HepG2 (cell line): ENCODE data around the gene DNAJC4. TPM values are rescaled to one million over a fixed set of nuclear protein-coding genes. Genes with fewer than 3 reads are reported as not detected.

Experiments used
- ATAC-seq: fragments of 200-7000 bp; cut with Tn5 transposase; 3 replicates; pipeline ENCODE4 v1.9.1; 2020; ENCODE audit warnings: mild to moderate bottlenecking, moderate library complexity
- BruUV-seq: library from RNA; stranded (reverse); fragments of 400-500 nt; replicated peaks from 2 replicates; lab custom pipeline; 2021; lab: Mats Ljungman, UMichigan
- CTCF ChIA-PET: fragments of 300-600 bp; formaldehyde crosslinking; extraction: SDS; loops from one replicate; lab custom pipeline; 2021; ENCODE audit warnings: low total read pairs, inconsistent platforms, low intra/inter-chr PET ratio; lab: Yijun Ruan, JAX
- POLR2A ChIA-PET: fragments of 350-600 bp; sonication (Branson Sonifier 250); formaldehyde crosslinking; loops from one replicate; lab custom pipeline; 2020; ENCODE audit warnings: antibody characterized with exemption, inconsistent platforms; lab: Yijun Ruan, JAX
- DNase-seq: peaks from one replicate; pipeline ENCODE4 v3.0.0-alpha.2; 2015; ENCODE audit warnings: low spot score
- FAIRE-seq: peaks from 3 replicates; lab custom pipeline; 2011; peaks lifted over from hg19 to GRCh38; lab: Jason Lieb, UNC
- H2AFZ ChIP-seq: one replicate; pipeline ENCODE4 v1.6.1; 2011; ENCODE audit warnings: low read length, inconsistent platforms
- H3K27ac ChIP-seq: fragments of 300-600 bp; 3 replicates; pipeline ENCODE4 v1.8.0; 2011; ENCODE audit warnings: mixed run types, mild to moderate bottlenecking, mixed read lengths, low read length, inconsistent platforms; ENCODE audit not compliant: insufficient read depth; ENCODE audit errors: extremely low read length
- H3K27me3 ChIP-seq, 2 experiments: fragments of 200-600 bp in 1 of 2; 2 replicates in 1 of 2; 3 replicates in 1 of 2; pipeline versions ENCODE4 v1.6.0 to v1.8.0; 2011; ENCODE audit warnings: low read length in 2 of 2, mild to moderate bottlenecking in 2 of 2, moderate library complexity in 2 of 2, inconsistent platforms in 1 of 2; ENCODE audit not compliant: insufficient read depth in 2 of 2, control insufficient read depth in 1 of 2
- H3K36me3 ChIP-seq, 2 experiments: fragments of 200-600 bp in 1 of 2; replicated peaks in 1 of 2; 2 replicates in 1 of 2; 3 replicates in 1 of 2; pipeline versions ENCODE4 v1.5.1 to v1.8.0; 2011; ENCODE audit warnings: low read length in 2 of 2, inconsistent platforms in 1 of 2; ENCODE audit not compliant: insufficient read depth in 2 of 2, control insufficient read depth in 1 of 2
- H3K4me1 ChIP-seq: 2 replicates; pipeline ENCODE4 v1.5.1; 2012; ENCODE audit warnings: low read length, inconsistent platforms; ENCODE audit not compliant: insufficient read depth
- H3K4me2 ChIP-seq: 2 replicates; pipeline ENCODE4 v1.6.0; 2011; ENCODE audit warnings: low read depth, low read length, inconsistent platforms
- H3K4me3 ChIP-seq, 3 experiments: fragments of 200-600 bp in 1 of 3; sonication (generic), shearing (Covaris generic) in 1 of 3; replicated peaks in 1 of 3; 2 replicates each; pipeline ENCODE4 v1.5.1; 2011 to 2016; ENCODE audit warnings: low read length in 3 of 3, inconsistent platforms in 2 of 3, low read depth in 2 of 3, mild to moderate bottlenecking in 2 of 3, control low read depth in 1 of 3, mixed read lengths in 1 of 3; ENCODE audit not compliant: insufficient read depth in 1 of 3
- H3K79me2 ChIP-seq: one replicate; pipeline ENCODE4 v1.6.1; 2011; ENCODE audit warnings: low read length, inconsistent platforms; ENCODE audit not compliant: insufficient read depth
- H3K9ac ChIP-seq: 2 replicates; pipeline ENCODE4 v1.6.0; 2011; ENCODE audit warnings: mild to moderate bottlenecking, low read depth, low read length, inconsistent platforms; ENCODE audit not compliant: insufficient read depth
- H3K9me3 ChIP-seq: 2 replicates; pipeline ENCODE4 v1.5.1; 2012; ENCODE audit warnings: mild to moderate bottlenecking, low read length
- H4K20me1 ChIP-seq: 2 replicates; pipeline ENCODE4 v1.6.0; 2011; ENCODE audit warnings: inconsistent platforms, mild to moderate bottlenecking, low read length, moderate library complexity; ENCODE audit not compliant: insufficient read depth
- AGO1 ChIP-seq: fragments of 200-400 bp; formaldehyde crosslinking; IDR thresholded peaks from 2 replicates; pipeline ENCODE4 v1.6.1; 2017; ENCODE audit warnings: mild to moderate bottlenecking, low read depth, low read length, moderate library complexity; ENCODE audit not compliant: poor library complexity, severe bottlenecking
- AGO2 ChIP-seq: fragments of 200-400 bp; formaldehyde crosslinking; optimal IDR thresholded peaks from 2 replicates; pipeline ENCODE3; 2017; ENCODE audit warnings: mild to moderate bottlenecking, low read depth, low read length, moderate library complexity
- FOSL2 ChIP-seq: sonication (generic); formaldehyde crosslinking; IDR thresholded peaks from 2 replicates; pipeline ENCODE4 v1.4.0; 2020; ENCODE audit warnings: missing genetic modification reagents
- HNRNPH1 ChIP-seq: fragments of 200-400 bp; formaldehyde crosslinking; optimal IDR thresholded peaks from 2 replicates; pipeline ENCODE3; 2017; ENCODE audit warnings: mild to moderate bottlenecking, low read depth, low read length
- MED8 ChIP-seq: sonication (generic); formaldehyde crosslinking; IDR thresholded peaks from 2 replicates; pipeline ENCODE4 v1.8.1; 2023; ENCODE audit warnings: mild to moderate bottlenecking, missing genetic modification reagents; ENCODE audit not compliant: insufficient replicate concordance
- ONECUT2 ChIP-seq: sonication (generic); formaldehyde crosslinking; IDR thresholded peaks from 2 replicates; pipeline ENCODE4 v1.4.0; 2020; ENCODE audit warnings: missing genetic modification reagents
- POLR2A ChIP-seq, 2 experiments: IDR thresholded peaks; 2 replicates each; pipeline ENCODE4 v1.6.1; 2011; ENCODE audit warnings: low read depth in 2 of 2, low read length in 2 of 2, mild to moderate bottlenecking in 1 of 2, moderate library complexity in 1 of 2; ENCODE audit not compliant: insufficient read depth in 1 of 2
- RBFOX2 ChIP-seq: fragments of 200-400 bp; formaldehyde crosslinking; IDR thresholded peaks from 2 replicates; pipeline ENCODE4 v1.6.1; 2017; ENCODE audit warnings: low read depth, mild to moderate bottlenecking, low read length
- ZBTB42 ChIP-seq: sonication (generic); formaldehyde crosslinking; IDR thresholded peaks from 2 replicates; pipeline ENCODE4 v1.5.0; 2020; ENCODE audit warnings: mild to moderate bottlenecking, missing genetic modification reagents
- ZC3H13 ChIP-seq: sonication (generic); formaldehyde crosslinking; IDR thresholded peaks from 2 replicates; pipeline ENCODE4 v1.8.1; 2023; ENCODE audit warnings: mild to moderate bottlenecking, missing genetic modification reagents, moderate library complexity
- ZNF354B ChIP-seq: sonication (generic); formaldehyde crosslinking; IDR thresholded peaks from 2 replicates; pipeline ENCODE4 v1.8.0; 2022; ENCODE audit warnings: mild to moderate bottlenecking, missing genetic modification reagents
- ZNF510 ChIP-seq: sonication (generic); formaldehyde crosslinking; IDR thresholded peaks from 2 replicates; pipeline ENCODE4 v1.4.0; 2020; ENCODE audit warnings: low read depth, mild to moderate bottlenecking, missing genetic modification reagents
- ZNF749 ChIP-seq: sonication (generic); formaldehyde crosslinking; IDR thresholded peaks from 2 replicates; pipeline ENCODE4 v1.8.0; 2022; ENCODE audit warnings: mild to moderate bottlenecking, missing genetic modification reagents, moderate library complexity, borderline replicate concordance
- ZNF790 ChIP-seq: sonication (generic); formaldehyde crosslinking; IDR thresholded peaks from 2 replicates; pipeline ENCODE4 v1.8.0; 2022; ENCODE audit warnings: missing genetic modification reagents, mild to moderate bottlenecking, borderline replicate concordance
- WGBS: methylation state at CpG from one replicate; pipeline ENCODE4 v1.1.6; 2017; ENCODE audit warnings: low lambda C conversion rate; 5-methylcytosine and 5-hydroxymethylcytosine counted together
- in situ Hi-C: cut with HindIII; loops from 2 replicates; pipeline ENCODE4 v1.10.0; 2017; ENCODE audit warnings: low pct_unique_long_range_greater_than_20kb; ENCODE audit not compliant: extremely low pct_ligation_motif_present
- intact Hi-C: fragments of 100-400 bp; cut with micrococcal nuclease; formaldehyde crosslinking; loops from one replicate; pipeline ENCODE4 v1.10.0; 2022; ENCODE audit not compliant: unreplicated experiment
- polyA plus RNA-seq, 8 experiments: library from polyadenylated mRNA; depleted of rRNA in 3 of 8; stranded (reverse) in 7 of 8; unstranded in 1 of 8; fragments of >200 nt; fragmentation: Illumina TruSeq in 4 of 8; extraction: Trizol in 4 of 8; gene quantifications; 2 replicates each; pipeline versions ENCODE4 v1.2.1 to v1.2.3, GENCODE V29; 2011 to 2016; ENCODE audit warnings: low read depth in 4 of 8, missing spikeins in 1 of 8, mixed read lengths in 1 of 8; ENCODE audit not compliant: insufficient read depth in 1 of 8
- total RNA-seq, 5 experiments: library from RNA; depleted of rRNA; stranded (reverse); fragments of >200 nt; fragmentation: Illumina TruSeq; extraction: Trizol; gene quantifications; 2 replicates each; pipeline ENCODE4 v1.2.3, GENCODE V29; 2016; ENCODE audit warnings: low read depth in 1 of 5
- TF ChIP-seq, protein P1 (sequence below): IDR thresholded peaks from 2 replicates; pipeline ENCODE4 v1.6.1; 2016; ENCODE audit warnings: low read depth

Gene DNAJC4
- total and polyA plus RNA-seq, 2 of the 13 experiments (the other 11 are each of a cell fraction or from before 2014, with no cell fraction given): 10.3 to 60.8 TPM

DNA sequence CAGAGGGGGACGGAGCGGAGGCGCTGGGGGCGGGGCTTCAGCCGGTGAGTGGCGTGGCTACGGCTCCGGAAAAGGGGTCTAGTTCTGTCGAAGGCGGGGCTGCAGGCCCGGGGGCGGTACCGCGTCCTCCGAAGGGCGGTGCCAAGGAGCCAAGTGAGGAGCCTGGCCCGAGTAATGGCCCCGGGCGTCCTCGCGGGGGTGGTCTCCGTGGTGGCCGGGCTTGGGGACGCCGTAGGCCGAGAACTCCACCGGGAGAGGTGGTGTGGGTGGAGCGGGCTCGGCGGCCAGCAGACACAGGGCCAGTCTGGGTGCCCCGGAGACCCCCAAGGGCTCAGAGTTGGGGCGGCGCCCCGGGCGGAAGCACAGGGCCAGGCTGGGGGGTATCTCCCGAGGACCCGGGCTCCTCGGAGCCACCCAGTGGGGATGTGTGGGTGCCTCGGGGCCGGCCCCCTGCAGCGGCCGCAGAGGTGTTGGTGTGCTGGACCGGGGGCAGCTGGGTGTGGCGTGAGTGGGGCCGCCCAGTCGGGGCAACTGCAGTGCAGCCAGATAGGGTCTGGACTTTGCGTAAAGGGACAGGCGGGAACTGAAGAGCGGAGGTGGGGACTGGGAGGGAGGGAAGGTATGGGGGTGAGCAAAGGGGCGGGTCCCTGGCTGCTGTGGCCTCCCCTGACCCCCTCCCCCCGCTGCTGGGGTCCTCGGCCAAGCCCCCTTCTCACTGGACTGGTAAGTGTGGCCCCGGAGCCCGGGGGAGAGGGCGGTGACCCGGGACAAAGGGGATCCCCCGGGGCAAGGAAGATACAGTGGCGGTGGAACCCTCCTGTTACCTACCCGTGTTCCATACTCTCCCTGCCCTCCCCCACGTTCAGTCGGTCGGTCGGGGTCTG lies 11.4 kb downstream of the DNAJC4 start (continued):
- TF ChIP-seq, protein P1, sequence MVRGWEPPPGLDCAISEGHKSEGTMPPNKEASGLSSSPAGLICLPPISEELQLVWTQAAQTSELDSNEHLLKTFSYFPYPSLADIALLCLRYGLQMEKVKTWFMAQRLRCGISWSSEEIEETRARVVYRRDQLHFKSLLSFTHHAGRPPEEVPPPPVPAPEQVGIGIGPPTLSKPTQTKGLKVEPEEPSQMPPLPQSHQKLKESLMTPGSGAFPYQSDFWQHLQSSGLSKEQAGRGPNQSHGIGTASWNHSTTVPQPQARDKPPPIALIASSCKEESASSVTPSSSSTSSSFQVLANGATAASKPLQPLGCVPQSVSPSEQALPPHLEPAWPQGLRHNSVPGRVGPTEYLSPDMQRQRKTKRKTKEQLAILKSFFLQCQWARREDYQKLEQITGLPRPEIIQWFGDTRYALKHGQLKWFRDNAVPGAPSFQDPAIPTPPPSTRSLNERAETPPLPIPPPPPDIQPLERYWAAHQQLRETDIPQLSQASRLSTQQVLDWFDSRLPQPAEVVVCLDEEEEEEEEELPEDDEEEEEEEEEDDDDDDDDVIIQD (CRISPR knock-in tag): no peak
- TF ChIP-seq, all 625 proteins: peak for 92

DNA sequence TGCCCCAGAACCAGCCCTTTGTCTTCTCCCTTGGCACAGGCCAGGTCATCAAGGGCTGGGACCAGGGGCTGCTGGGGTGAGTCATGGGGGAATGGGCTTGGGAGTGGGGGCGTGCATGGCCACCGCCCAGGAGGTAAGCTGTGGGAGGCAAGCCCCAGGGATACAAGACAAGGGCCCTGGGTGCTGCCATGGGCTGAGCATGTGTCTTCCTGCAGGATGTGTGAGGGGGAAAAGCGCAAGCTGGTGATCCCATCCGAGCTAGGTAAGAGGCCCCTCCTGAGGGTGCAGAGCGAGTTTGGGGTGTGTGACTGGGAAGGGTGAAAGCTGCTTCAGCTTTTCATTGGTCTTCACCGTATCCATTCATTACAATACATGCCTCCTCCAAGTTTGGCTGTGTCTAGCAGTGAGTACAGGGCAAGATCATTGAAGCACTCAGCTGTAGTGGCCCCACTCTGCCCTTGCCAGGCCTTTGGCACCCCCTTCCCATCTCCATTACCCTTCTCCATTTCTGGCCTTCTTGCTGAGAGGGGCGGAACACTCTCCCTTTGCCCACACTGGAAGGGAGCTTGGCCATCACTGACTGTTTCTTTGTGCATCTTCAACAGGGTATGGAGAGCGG lies 13.0 kb downstream of the DNAJC4 start:
- Histone ChIP-seq H3K27me3 (no peaks in the 10 kb centered on the region; a peak in 1 of 5 replicates), H3K27ac (no peak overlapping the region), H3K4me2 (peak overlapping the region; percentile 95), H3K36me3 (peaks cover 0 to 11% of the 10 kb centered on the region in 2 experiments; a peak in 3 of 5 replicates), H2AFZ (no peak overlapping the region), H3K9me3 (no peaks in the 10 kb centered on the region), H4K20me1 (no peaks in the 10 kb centered on the region), H3K4me3 (peak overlapping the region in 1 of 3 experiments; percentile 20; a peak in 1 of 6 replicates), H3K79me2 (peaks cover 26% of the 10 kb centered on the region), H3K4me1 (peaks cover 52% of the 10 kb centered on the region), H3K9ac (peak overlapping the region; percentile 13; the same call in 1 of the 2 replicates)
- POLR2A ChIA-PET: interaction anchor here (1.2 to 8.3 kb wide), 5 partner anchors 17 to 67 kb away, joined by 3 to 113 read pairs (median 15); partner anchors contain the start of genes NUDT22 and TRPT1
- DNase-seq (no peak), FAIRE-seq (no peak), ATAC-seq (no peak)
- CTCF ChIA-PET: no interaction called here
- WGBS: 99% methylated on average over 8 of the region's 8 CpGs
- no TSS peak for BruUV-seq
- in situ Hi-C loops (loop anchor here (5.0 kb wide), 1 partner anchor 59 kb away; the partner anchor contains the start of gene CATSPERZ), intact Hi-C loops (loop anchor here (5.0 kb wide), 1 partner anchor 56 kb away; the partner anchor contains the start of gene STIP1)
- TF ChIP-seq ZNF354B (CRISPR knock-in tag) (no peak), ZC3H13 (0 out of 2 replicates have a peak, but pooled peaks have one; percentile 10), ZBTB42 (no peak), ZNF749 (CRISPR knock-in tag) (0 out of 2 replicates have a peak, but pooled peaks have one; percentile 0), HNRNPH1 (peak; percentile 23), RBFOX2 (peak; percentile 48), ONECUT2 (CRISPR knock-in tag) (no peak), ZNF790 (CRISPR knock-in tag) (no peak), AGO1 (peak; percentile 83), FOSL2 (CRISPR knock-in tag) (0 out of 2 replicates have a peak, but pooled peaks have one; percentile 17), ZNF510 (CRISPR knock-in tag) (no peak), MED8 (CRISPR knock-in tag) (peak; percentile 3), AGO2 (peak; percentile 87), POLR2A (IDR thresholded peaks at IDR 0.05; ENCODE audit: insufficient read depth in 1 of 2, low read depth in 2 of 2, low read length in 2 of 2) (peak in 1 of 2 experiments; percentile 15; a peak in 1 of 4 replicates)
